ENCODE measurements around the gene PGAP3. TPM values are rescaled to one million over a fixed set of nuclear protein-coding genes. Genes with fewer than 3 reads are reported as not detected.

PGAP3 gene
- total RNA-seq, 6 donors from 2014 or later, result 15.2 to 64.0 (median 27.9) TPM

GRCh38 chr17:39672522-39673334 is 15.1 kb downstream of the PGAP3 start:
- no peak overlapping the region for H3K27ac ChIP-seq
- TF ChIP-seq POLR2A (IDR thresholded peaks at IDR 0.05), result no peak
- TF ChIP-seq CTCF (IDR thresholded peaks at IDR 0.05), result no peak
- TF ChIP-seq EP300 (IDR thresholded peaks at IDR 0.05), result no peak
- no peak for TF ChIP-seq POLR2AphosphoS5 (IDR thresholded peaks at IDR 0.05)
- H3K4me3 ChIP-seq, result no peak overlapping the region
- peaks cover 36 to 58% (median 49%) of the 10 kb centered on the region in 4 donors for H3K4me1 ChIP-seq
- H3K27me3 ChIP-seq, result peaks cover 0 to 20% (median 4%) of the 10 kb centered on the region in 4 donors
- ATAC-seq (ENCODE audit: low FRiP score in 2 of 2), result no peak
- peaks cover 0 to 2% (median 0%) of the 10 kb centered on the region in 4 donors for H3K36me3 ChIP-seq
- no peaks in the 10 kb centered on the region for H3K9me3 ChIP-seq
- 84 to 89% methylated on average over 12 to 15 of the region's 15 CpGs for WGBS, 2 donors
- DNase-seq, result peak in 1 of 2 donors; percentile 59

- peaks cover 0 to 26% (median 9%) of the 10 kb centered on the region in 4 donors for H3K27me3 ChIP-seq
- no peak overlapping the region for H3K27ac ChIP-seq
- H3K9me3 ChIP-seq, result no peaks in the 10 kb centered on the region
- H3K36me3 ChIP-seq, result peaks cover 0 to 2% (median 0%) of the 10 kb centered on the region in 4 donors
- no peak overlapping the region for H3K4me3 ChIP-seq
- 35 to 55% methylated on average over 13 to 19 of the region's 19 CpGs for WGBS, 2 donors
- no peak for ATAC-seq (ENCODE audit: low FRiP score in 2 of 2)
- TF ChIP-seq EP300 (IDR thresholded peaks at IDR 0.05), result no peak
- TF ChIP-seq CTCF (IDR thresholded peaks at IDR 0.05), result peak; percentile 19 to 66 (median 60)
- no peak for DNase-seq
- H3K4me1 ChIP-seq, result peaks cover 36 to 58% (median 49%) of the 10 kb centered on the region in 4 donors
These were observed 16.0 kb downstream of the PGAP3 start for GRCh38 chr17:39671651-39672521.

GRCh38 chr17:39670746-39671145 is 17.1 kb downstream of the PGAP3 start:
- Histone ChIP-seq H3K36me3 (no peaks in the 10 kb centered on the region), H3K27ac (no peak overlapping the region), H3K4me3 (no peak overlapping the region), H3K9me3 (no peaks in the 10 kb centered on the region), H3K4me1 (peaks cover 35 to 58% (median 49%) of the 10 kb centered on the region in 4 donors), H3K27me3 (peaks cover 0 to 26% (median 11%) of the 10 kb centered on the region in 4 donors)
- TF ChIP-seq EP300 (IDR thresholded peaks at IDR 0.05), result no peak
- TF ChIP-seq POLR2A (IDR thresholded peaks at IDR 0.05), result no peak
- TF ChIP-seq POLR2AphosphoS5 (IDR thresholded peaks at IDR 0.05), result no peak
- TF ChIP-seq CTCF (IDR thresholded peaks at IDR 0.05), result no peak
- no peak for ATAC-seq (ENCODE audit: low FRiP score in 2 of 2)
- WGBS, 2 donors, result 59 to 75% methylated on average over 4 of the region's 4 CpGs
- DNase-seq, result no peak

GRCh38 chr17:39669897-39670735 is 17.7 kb downstream of the PGAP3 start:
- peak in 1 of 2 donors; percentile 66 for DNase-seq
- H3K27ac ChIP-seq, result no peak overlapping the region
- no peak for ATAC-seq (ENCODE audit: low FRiP score in 2 of 2)
- peaks cover 38 to 58% (median 49%) of the 10 kb centered on the region in 4 donors for H3K4me1 ChIP-seq
- H3K4me3 ChIP-seq, result peak overlapping the region in 1 of 4 donors; percentile 58
- TF ChIP-seq EP300 (IDR thresholded peaks at IDR 0.05), result no peak
- TF ChIP-seq POLR2A (IDR thresholded peaks at IDR 0.05), result no peak
- TF ChIP-seq POLR2AphosphoS5 (IDR thresholded peaks at IDR 0.05), result no peak
- no peak for TF ChIP-seq CTCF (IDR thresholded peaks at IDR 0.05)
- no peaks in the 10 kb centered on the region for H3K36me3 ChIP-seq
- no peaks in the 10 kb centered on the region for H3K9me3 ChIP-seq
- 84 to 92% methylated on average over 5 to 23 of the region's 23 CpGs for WGBS, 2 donors
- peaks cover 0 to 26% (median 11%) of the 10 kb centered on the region in 4 donors for H3K27me3 ChIP-seq

Data from upper lobe of left lung (tissue), 6 donors.